ENCODE data around the gene GPAT2.
"Not testable (repeated sequence)": the region's sequence is repeated elsewhere in the genome, so short reads cannot be mapped to it uniquely, and the experiment has no call there.

- TF ChIP-seq CTCF (conservative IDR thresholded peaks at IDR 0.05); EZH2 (IDR thresholded peaks at IDR 0.05; ENCODE audit: low read depth): not testable (repeated sequence)
These were observed 29.4 kb upstream of the GPAT2 start for GRCh38 chr2:96064047-96064675.
